SK-N-SH (cell line): ENCODE data around the gene ACVR1B.

ENCODE experiments used
- GATA2 ChIP-seq: sonication (generic); formaldehyde crosslinking; IDR thresholded peaks from 2 replicates; pipeline ENCODE4 v1.5.0; 2020; ENCODE audit warnings: mild to moderate bottlenecking, missing genetic modification reagents
- JUND ChIP-seq: IDR thresholded peaks from 2 replicates; pipeline ENCODE4 v1.4.0; 2012
- POLR2AphosphoS5 ChIP-seq: IDR thresholded peaks from 2 replicates; pipeline ENCODE4 v1.6.1; 2012; ENCODE audit warnings: low read depth, low read length
- SIN3A ChIP-seq: IDR thresholded peaks from 2 replicates; pipeline ENCODE4 v1.6.1; 2012; ENCODE audit warnings: low read depth, mild to moderate bottlenecking, low read length, moderate library complexity, borderline replicate concordance
- TEAD4 ChIP-seq: IDR thresholded peaks from 2 replicates; pipeline ENCODE4 v1.4.0; 2012; ENCODE audit warnings: mild to moderate bottlenecking, borderline replicate concordance; ENCODE audit not compliant: insufficient read depth
- YY1 ChIP-seq: IDR thresholded peaks from 2 replicates; pipeline ENCODE4 v1.4.0; 2012; ENCODE audit warnings: low read depth, mild to moderate bottlenecking
- TF ChIP-seq, protein P1 (sequence below): fragments of 200-600 bp; sonication (generic); IDR thresholded peaks from 2 replicates; pipeline ENCODE4 v1.6.1; 2017; ENCODE audit warnings: antibody characterized with exemption, mild to moderate bottlenecking, moderate library complexity

DNA sequence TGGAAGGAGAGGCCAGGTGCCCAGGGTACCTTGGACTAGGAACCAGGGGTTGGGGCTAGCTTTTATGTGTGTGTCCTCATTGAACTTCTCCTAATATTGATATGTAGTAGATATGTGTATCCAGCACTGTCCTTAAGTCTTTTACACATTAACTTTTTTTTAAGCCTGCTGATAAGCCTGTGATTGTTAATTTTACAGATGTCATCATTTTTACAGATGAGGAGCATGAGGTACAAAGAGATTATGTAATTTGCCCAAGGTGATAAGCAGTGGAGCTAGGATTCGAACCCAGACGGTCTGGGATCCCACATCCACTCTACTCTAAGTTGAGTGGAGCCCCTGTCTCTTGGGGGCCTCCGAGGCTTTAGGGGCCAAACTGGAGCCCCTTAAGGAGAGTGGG, 89.5 kb downstream of the ACVR1B start:
- TF ChIP-seq, protein P1, sequence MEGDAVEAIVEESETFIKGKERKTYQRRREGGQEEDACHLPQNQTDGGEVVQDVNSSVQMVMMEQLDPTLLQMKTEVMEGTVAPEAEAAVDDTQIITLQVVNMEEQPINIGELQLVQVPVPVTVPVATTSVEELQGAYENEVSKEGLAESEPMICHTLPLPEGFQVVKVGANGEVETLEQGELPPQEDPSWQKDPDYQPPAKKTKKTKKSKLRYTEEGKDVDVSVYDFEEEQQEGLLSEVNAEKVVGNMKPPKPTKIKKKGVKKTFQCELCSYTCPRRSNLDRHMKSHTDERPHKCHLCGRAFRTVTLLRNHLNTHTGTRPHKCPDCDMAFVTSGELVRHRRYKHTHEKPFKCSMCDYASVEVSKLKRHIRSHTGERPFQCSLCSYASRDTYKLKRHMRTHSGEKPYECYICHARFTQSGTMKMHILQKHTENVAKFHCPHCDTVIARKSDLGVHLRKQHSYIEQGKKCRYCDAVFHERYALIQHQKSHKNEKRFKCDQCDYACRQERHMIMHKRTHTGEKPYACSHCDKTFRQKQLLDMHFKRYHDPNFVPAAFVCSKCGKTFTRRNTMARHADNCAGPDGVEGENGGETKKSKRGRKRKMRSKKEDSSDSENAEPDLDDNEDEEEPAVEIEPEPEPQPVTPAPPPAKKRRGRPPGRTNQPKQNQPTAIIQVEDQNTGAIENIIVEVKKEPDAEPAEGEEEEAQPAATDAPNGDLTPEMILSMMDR = no peak
- no peak for TF ChIP-seq GATA2 (CRISPR knock-in tag)
- no peak for TF ChIP-seq YY1
- TF ChIP-seq TEAD4 = no peak
- TF ChIP-seq JUND = no peak
- TF ChIP-seq SIN3A = no peak
- no peak for TF ChIP-seq POLR2AphosphoS5
